Right cardiac atrium (tissue), 5 donors: ENCODE results near the gene NUP93. TPM values are rescaled to one million over a fixed set of nuclear protein-coding genes. Genes with fewer than 3 reads are reported as not detected.

Experiments
- ATAC-seq, 2 donors: fragments of 200-7000 bp; cut with Tn5 transposase; one replicate each; pipeline versions ENCODE4 v1.8.0 to v1.9.1; 2020; ENCODE audit warnings: moderate library complexity in 2 of 2, mild to moderate bottlenecking in 1 of 2
- DNase-seq, 3 donors: peaks; one replicate each; pipeline ENCODE4 v3.0.0-alpha.2; 2020
- H3K27ac ChIP-seq: one replicate; pipeline ENCODE4 v1.5.1; 2013; ENCODE audit warnings: mild to moderate bottlenecking, low read length, control low read depth, moderate library complexity
- H3K27me3 ChIP-seq: one replicate; pipeline ENCODE4 v1.6.1; 2013; ENCODE audit not compliant: control insufficient read depth, insufficient read depth
- H3K4me1 ChIP-seq: one replicate; pipeline ENCODE4 v1.6.1; 2013; ENCODE audit warnings: low read length; ENCODE audit not compliant: control insufficient read depth, insufficient read depth
- H3K4me3 ChIP-seq: one replicate; pipeline ENCODE4 v1.5.1; 2013; ENCODE audit warnings: low read length, control low read depth
- H3K9me3 ChIP-seq: one replicate; pipeline ENCODE4 v1.6.1; 2013; ENCODE audit warnings: low read length; ENCODE audit not compliant: control insufficient read depth
- WGBS: extraction: QIAGEN DNeasy Blood & Tissue Kit; methylation state at CpG from one replicate; pipeline ENCODE4 v1.1.7; 2013; 5-methylcytosine and 5-hydroxymethylcytosine counted together
- intact Hi-C, 4 donors: fragments of 100-400 bp; cut with DNase I; formaldehyde crosslinking; loops; one replicate each; pipeline versions ENCODE4 v1.11.0 to v1.14.0; 2022 to 2023
- polyA plus RNA-seq: library from polyadenylated mRNA; stranded (reverse); fragments of 200-250 nt; gene quantifications from one replicate; pipeline ENCODE4 v1.2.3, GENCODE V29; 2013
- total RNA-seq, 4 donors: library from RNA; stranded (reverse); fragmentation: NEBNext Ultra II Directional; extraction: Animal tissue kit (Norgen Biotek cat#: 25700); gene quantifications; one replicate each; pipeline ENCODE4 v1.2.1, GENCODE V29; 2021
- donor health status: healthy with polysubstance abuse.
- donor health status: DM: no; HTN: yes; CAD: no.
- donor health status: DM: no; HTN: no; CAD: no.
- donor health status: DM: no; HTN: yes; CAD: no; lungs with severe emphysema.
- donor health status: DM: yes; HTN: yes; CAD: no.

NUP93 gene
- total and polyA plus RNA-seq, 5 donors, result 18.9 to 36.0 (median 29.3) TPM

GRCh38 chr16:56743840-56744239 is 13.9 kb downstream of the NUP93 start:
- intact Hi-C loops, result no loop called here
- 30% methylated on average over 4 of the region's 4 CpGs for WGBS
- H3K27me3 ChIP-seq, result no peaks in the 10 kb centered on the region
- no peak overlapping the region for H3K4me3 ChIP-seq
- peak; percentile 43 to 58 (median 47) for DNase-seq
- H3K27ac ChIP-seq, result peak overlapping the region; percentile 75
- no peaks in the 10 kb centered on the region for H3K9me3 ChIP-seq
- peak; percentile 92 to 93 for ATAC-seq
- H3K4me1 ChIP-seq, result peaks cover 9% of the 10 kb centered on the region

GRCh38 chr16:56744996-56745640 is 15.2 kb downstream of the NUP93 start:
- 68% methylated on average over 5 of the region's 5 CpGs for WGBS
- ATAC-seq, result peak; percentile 10 to 59

GRCh38 chr16:56747486-56748045 is 17.6 kb downstream of the NUP93 start:
- intact Hi-C loops, result no loop called here
- H3K4me3 ChIP-seq, result no peak overlapping the region
- ATAC-seq (no peak), DNase-seq (no peak)
- no peaks in the 10 kb centered on the region for H3K27me3 ChIP-seq
- no peak overlapping the region for H3K27ac ChIP-seq
- H3K4me1 ChIP-seq, result peaks cover 9% of the 10 kb centered on the region
- H3K9me3 ChIP-seq, result no peaks in the 10 kb centered on the region
- WGBS, result 41% methylated on average over 1 of the region's 1 CpG

More at GRCh38 chr16:56744996-56745640, 15.2 kb downstream of the NUP93 start:
- Histone ChIP-seq H3K9me3 (no peaks in the 10 kb centered on the region), H3K27me3 (no peaks in the 10 kb centered on the region), H3K4me3 (no peak overlapping the region), H3K4me1 (peaks cover 9% of the 10 kb centered on the region), H3K27ac (peak overlapping the region; percentile 64)
- intact Hi-C loops, result no loop called here
- DNase-seq, result no peak

GRCh38 chr16:56748191-56748590 is 18.3 kb downstream of the NUP93 start:
- Histone ChIP-seq H3K4me1 (peaks cover 9% of the 10 kb centered on the region), H3K27ac (no peak overlapping the region), H3K4me3 (no peak overlapping the region), H3K27me3 (no peaks in the 10 kb centered on the region), H3K9me3 (no peaks in the 10 kb centered on the region)
- 89% methylated on average over 10 of the region's 10 CpGs for WGBS
- DNase-seq (no peak), ATAC-seq (no peak)
- intact Hi-C loops, result no loop called here

GRCh38 chr16:56748826-56749225 is 18.9 kb downstream of the NUP93 start:
- Histone ChIP-seq H3K4me1 (peaks cover 5% of the 10 kb centered on the region), H3K27ac (no peak overlapping the region), H3K9me3 (no peaks in the 10 kb centered on the region), H3K27me3 (no peaks in the 10 kb centered on the region), H3K4me3 (no peak overlapping the region)
- ATAC-seq (peak in 1 of 2 donors; percentile 10), DNase-seq (no peak)
- 64% methylated on average over 3 of the region's 3 CpGs for WGBS
- intact Hi-C loops, result no loop called here

GRCh38 chr16:56749672-56750491 is 20.0 kb downstream of the NUP93 start:
- ATAC-seq (peak in 1 of 2 donors; percentile 77), DNase-seq (no peak)
- Histone ChIP-seq H3K4me3 (no peak overlapping the region), H3K9me3 (no peaks in the 10 kb centered on the region), H3K27me3 (no peaks in the 10 kb centered on the region), H3K4me1 (peaks cover 3% of the 10 kb centered on the region), H3K27ac (no peak overlapping the region)
- WGBS, result 75% methylated on average over 3 of the region's 3 CpGs
- intact Hi-C loops, result no loop called here

GRCh38 chr16:56753410-56753809 is 23.5 kb downstream of the NUP93 start:
- DNase-seq (no peak), ATAC-seq (no peak)
- Histone ChIP-seq H3K4me1 (no peaks in the 10 kb centered on the region), H3K4me3 (no peak overlapping the region), H3K9me3 (no peaks in the 10 kb centered on the region), H3K27ac (no peak overlapping the region), H3K27me3 (no peaks in the 10 kb centered on the region)
- intact Hi-C loops, result no loop called here

- no peak for ATAC-seq
- no peaks in the 10 kb centered on the region for H3K9me3 ChIP-seq
- intact Hi-C loops, result no loop called here
Measured at GRCh38 chr16:56755038-56755437, 25.1 kb downstream of the NUP93 start.

GRCh38 chr16:56758432-56758831 is 28.5 kb downstream of the NUP93 start:
- Histone ChIP-seq H3K4me3 (no peak overlapping the region), H3K4me1 (no peaks in the 10 kb centered on the region), H3K27me3 (no peaks in the 10 kb centered on the region), H3K9me3 (no peaks in the 10 kb centered on the region), H3K27ac (no peak overlapping the region)
- ATAC-seq, result no peak
- intact Hi-C loops, result no loop called here
- 94% methylated on average over 3 of the region's 3 CpGs for WGBS
- no peak for DNase-seq

More at GRCh38 chr16:56755038-56755437, 25.1 kb downstream of the NUP93 start:
- Histone ChIP-seq H3K4me3 (no peak overlapping the region), H3K27ac (no peak overlapping the region), H3K27me3 (no peaks in the 10 kb centered on the region), H3K4me1 (no peaks in the 10 kb centered on the region)
- DNase-seq, result no peak

GRCh38 chr16:56758930-56759329 is 29.0 kb downstream of the NUP93 start:
- Histone ChIP-seq H3K4me1 (no peaks in the 10 kb centered on the region), H3K27me3 (no peaks in the 10 kb centered on the region), H3K4me3 (no peak overlapping the region), H3K9me3 (no peaks in the 10 kb centered on the region), H3K27ac (no peak overlapping the region)
- 56% methylated on average over 4 of the region's 4 CpGs for WGBS
- ATAC-seq (peak; percentile 48 to 77), DNase-seq (no peak)
- intact Hi-C loops, result no loop called here

- DNase-seq (no peak), ATAC-seq (no peak)
- H3K4me1 ChIP-seq, result no peaks in the 10 kb centered on the region
- no peak overlapping the region for H3K27ac ChIP-seq
- intact Hi-C loops, result no loop called here
- WGBS, result 87% methylated on average over 1 of the region's 1 CpG
- H3K4me3 ChIP-seq, result no peak overlapping the region
- no peaks in the 10 kb centered on the region for H3K9me3 ChIP-seq
- H3K27me3 ChIP-seq, result no peaks in the 10 kb centered on the region
Measured at GRCh38 chr16:56763291-56763916, 33.5 kb downstream of the NUP93 start.
